Activated CD8-positive, alpha-beta T cell treated with anti-CD3 and anti-CD28 coated beads for 36 hours (primary cell): ENCODE results near the gene EPHA5. TPM values are rescaled to one million over a fixed set of nuclear protein-coding genes. Genes with fewer than 3 reads are reported as not detected.

Experiments
- ATAC-seq: fragments of 200-7000 bp; cut with Tn5 transposase; one replicate; pipeline ENCODE4 v1.10.0; 2021; ENCODE audit warnings: mild to moderate bottlenecking, moderate library complexity
- CTCF ChIA-PET: fragments of 350-600 bp; sonication (Branson Sonifier 250); formaldehyde crosslinking; loops from one replicate; lab custom pipeline; 2021; ENCODE audit warnings: antibody characterized with exemption; lab: Charles Lee
- POLR2A ChIA-PET: fragments of 350-600 bp; sonication (Branson Sonifier 250); formaldehyde crosslinking; loops from one replicate; lab custom pipeline; 2021; ENCODE audit warnings: antibody characterized with exemption; lab: Charles Lee
- DNase-seq: peaks from one replicate; pipeline ENCODE4 v3.0.0-alpha.2; 2020
- H3K27ac Mint-ChIP-seq: one replicate; pipeline ENCODE4 v1.8.0; 2021; ENCODE audit warnings: mild to moderate bottlenecking, mixed read lengths
- H3K27me3 Mint-ChIP-seq: one replicate; pipeline ENCODE4 v1.8.0; 2021; ENCODE audit warnings: mixed read lengths
- H3K36me3 Mint-ChIP-seq: one replicate; pipeline ENCODE4 v1.8.0; 2021; ENCODE audit warnings: low read depth, mixed read lengths
- H3K4me1 Mint-ChIP-seq: one replicate; pipeline ENCODE4 v1.8.0; 2021; ENCODE audit warnings: low read depth, mixed read lengths
- H3K4me3 Mint-ChIP-seq: one replicate; pipeline ENCODE4 v1.8.0; 2021; ENCODE audit warnings: mild to moderate bottlenecking, moderate library complexity, mixed read lengths
- H3K9me3 Mint-ChIP-seq: one replicate; pipeline ENCODE4 v1.8.0; 2021; ENCODE audit warnings: mixed read lengths
- intact Hi-C: fragments of 100-400 bp; cut with micrococcal nuclease; formaldehyde crosslinking; loops from one replicate; pipeline ENCODE4 v1.10.0; 2022
- total RNA-seq, 2 experiments: library from RNA; stranded (reverse); gene quantifications; one replicate each; pipeline ENCODE4 v1.2.3, GENCODE V29; 2021
- TF ChIP-seq, protein P1 (sequence below): fragments of 200-600 bp; IDR thresholded peaks from one replicate; pipeline ENCODE4 v1.8.0; 2022; ENCODE audit warnings: antibody characterized with exemption, mild to moderate bottlenecking

The EPHA5 gene
- total RNA-seq, 2 experiments from 2014 or later: not detected

DNA sequence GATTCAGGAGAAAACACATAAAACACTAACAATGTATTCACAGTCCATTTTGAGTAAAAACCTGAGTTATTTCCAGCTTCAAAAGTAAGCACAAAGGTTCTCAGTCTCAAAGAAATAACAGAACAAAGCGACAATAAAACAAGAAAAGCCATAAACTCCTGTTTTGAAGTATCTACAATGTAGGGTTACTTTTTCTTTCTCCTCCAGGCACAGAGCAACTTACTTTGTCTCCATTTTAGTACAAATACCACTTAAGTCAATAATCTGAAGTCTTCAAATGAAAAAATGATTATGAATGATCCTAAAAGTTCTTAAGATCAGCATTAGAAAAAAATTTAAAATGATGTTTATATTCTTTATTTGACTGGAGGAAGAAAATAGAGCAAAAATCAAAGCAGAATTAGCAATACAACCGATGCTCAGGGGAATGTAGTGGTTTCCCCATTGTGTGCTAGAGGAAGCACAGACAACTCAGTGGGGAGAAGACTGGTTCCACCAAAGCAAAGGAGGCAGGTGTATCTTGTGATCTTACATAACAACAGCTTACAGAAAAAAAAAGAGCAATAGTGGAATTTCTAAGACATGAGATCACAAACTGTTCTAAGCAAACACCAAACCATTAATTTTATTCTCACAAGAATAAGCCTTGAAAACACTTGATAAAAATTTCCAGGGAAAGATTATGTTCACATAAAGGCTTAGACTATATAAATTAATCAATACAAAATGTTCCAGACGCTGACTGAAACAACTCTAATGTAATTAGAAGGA lies 35.1 kb downstream of the EPHA5 start:
- H3K4me1 Mint-ChIP-seq: no peaks in the 10 kb centered on the region
- ATAC-seq (no peak), DNase-seq (no peak)
- no peaks in the 10 kb centered on the region for H3K9me3 Mint-ChIP-seq
- H3K4me3 Mint-ChIP-seq: no peak overlapping the region
- no peaks in the 10 kb centered on the region for H3K36me3 Mint-ChIP-seq
- CTCF ChIA-PET: no interaction called here
- no peak overlapping the region for H3K27ac Mint-ChIP-seq
- TF ChIP-seq, protein P1, sequence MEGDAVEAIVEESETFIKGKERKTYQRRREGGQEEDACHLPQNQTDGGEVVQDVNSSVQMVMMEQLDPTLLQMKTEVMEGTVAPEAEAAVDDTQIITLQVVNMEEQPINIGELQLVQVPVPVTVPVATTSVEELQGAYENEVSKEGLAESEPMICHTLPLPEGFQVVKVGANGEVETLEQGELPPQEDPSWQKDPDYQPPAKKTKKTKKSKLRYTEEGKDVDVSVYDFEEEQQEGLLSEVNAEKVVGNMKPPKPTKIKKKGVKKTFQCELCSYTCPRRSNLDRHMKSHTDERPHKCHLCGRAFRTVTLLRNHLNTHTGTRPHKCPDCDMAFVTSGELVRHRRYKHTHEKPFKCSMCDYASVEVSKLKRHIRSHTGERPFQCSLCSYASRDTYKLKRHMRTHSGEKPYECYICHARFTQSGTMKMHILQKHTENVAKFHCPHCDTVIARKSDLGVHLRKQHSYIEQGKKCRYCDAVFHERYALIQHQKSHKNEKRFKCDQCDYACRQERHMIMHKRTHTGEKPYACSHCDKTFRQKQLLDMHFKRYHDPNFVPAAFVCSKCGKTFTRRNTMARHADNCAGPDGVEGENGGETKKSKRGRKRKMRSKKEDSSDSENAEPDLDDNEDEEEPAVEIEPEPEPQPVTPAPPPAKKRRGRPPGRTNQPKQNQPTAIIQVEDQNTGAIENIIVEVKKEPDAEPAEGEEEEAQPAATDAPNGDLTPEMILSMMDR: no peak
- intact Hi-C loops: no loop called here
- no peaks in the 10 kb centered on the region for H3K27me3 Mint-ChIP-seq
- POLR2A ChIA-PET: interaction anchor here (0.5 kb wide), 1 partner anchor 34 kb away, joined by 4 read pairs; no protein-coding TSS in a partner anchor

DNA sequence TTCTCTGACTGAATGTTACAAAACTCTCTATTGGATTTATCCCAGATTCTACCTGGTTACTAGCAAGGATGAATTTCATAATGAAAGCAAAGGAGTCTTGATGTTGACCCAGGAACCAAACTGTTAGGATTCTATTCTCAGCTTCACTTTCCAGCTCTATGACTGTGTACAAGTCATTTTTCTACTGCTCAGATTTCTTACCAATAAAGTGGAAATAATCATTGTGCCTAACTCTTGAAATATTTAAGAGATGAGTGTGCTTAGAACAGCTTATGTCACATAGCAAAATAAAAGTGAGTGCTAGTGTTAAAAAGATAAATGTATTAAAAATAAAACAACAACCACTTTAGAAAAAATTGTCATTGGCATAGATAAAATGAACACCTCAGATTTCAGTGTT lies 45.6 kb downstream of the EPHA5 start:
- no peaks in the 10 kb centered on the region for H3K4me1 Mint-ChIP-seq
- intact Hi-C loops: no loop called here
- no peak overlapping the region for H3K27ac Mint-ChIP-seq
- no peaks in the 10 kb centered on the region for H3K36me3 Mint-ChIP-seq
- ChIA-PET POLR2A (no interaction called here), CTCF (no interaction called here)
- H3K9me3 Mint-ChIP-seq: peaks cover 7% of the 10 kb centered on the region
- TF ChIP-seq, protein P1: no peak
- ATAC-seq (no peak), DNase-seq (no peak)
- H3K4me3 Mint-ChIP-seq: no peak overlapping the region
- H3K27me3 Mint-ChIP-seq: no peaks in the 10 kb centered on the region

- no peaks in the 10 kb centered on the region for H3K27me3 Mint-ChIP-seq
- H3K4me3 Mint-ChIP-seq: no peak overlapping the region
- TF ChIP-seq, protein P1: no peak
- H3K27ac Mint-ChIP-seq: no peak overlapping the region
- CTCF ChIA-PET: no interaction called here
- POLR2A ChIA-PET: interaction anchor here (0.6 kb wide), 1 partner anchor 187 kb away, joined by 3 read pairs; no protein-coding TSS in a partner anchor
- H3K36me3 Mint-ChIP-seq: no peaks in the 10 kb centered on the region
- ATAC-seq (no peak), DNase-seq (no peak)
- H3K9me3 Mint-ChIP-seq: peaks cover 5% of the 10 kb centered on the region
- intact Hi-C loops: no loop called here
- H3K4me1 Mint-ChIP-seq: no peaks in the 10 kb centered on the region
Observed at GRCh38 chr4:65623506-65623905, 46.8 kb downstream of the EPHA5 start.

GRCh38 chr4:65617416-65617815 lies 52.9 kb downstream of the EPHA5 start:
- ATAC-seq (no peak), DNase-seq (no peak)
- no peaks in the 10 kb centered on the region for H3K27me3 Mint-ChIP-seq
- no peak overlapping the region for H3K27ac Mint-ChIP-seq
- TF ChIP-seq, protein P1: no peak
- H3K36me3 Mint-ChIP-seq: no peaks in the 10 kb centered on the region
- H3K9me3 Mint-ChIP-seq: peaks cover 10% of the 10 kb centered on the region
- no peaks in the 10 kb centered on the region for H3K4me1 Mint-ChIP-seq
- intact Hi-C loops: no loop called here
- H3K4me3 Mint-ChIP-seq: no peak overlapping the region
- CTCF ChIA-PET: no interaction called here
- POLR2A ChIA-PET: no interaction called here

GRCh38 chr4:65604515-65604914 lies 65.8 kb downstream of the EPHA5 start:
- ATAC-seq (no peak), DNase-seq (no peak)
- H3K27ac Mint-ChIP-seq: no peak overlapping the region
- H3K27me3 Mint-ChIP-seq: no peaks in the 10 kb centered on the region
- TF ChIP-seq, protein P1: no peak
- intact Hi-C loops: no loop called here
- CTCF ChIA-PET: no interaction called here
- H3K9me3 Mint-ChIP-seq: peaks cover 5% of the 10 kb centered on the region
- H3K36me3 Mint-ChIP-seq: no peaks in the 10 kb centered on the region
- POLR2A ChIA-PET: no interaction called here
- H3K4me1 Mint-ChIP-seq: no peaks in the 10 kb centered on the region
- H3K4me3 Mint-ChIP-seq: no peak overlapping the region
